ENCODE data around the gene LMX1A. TPM values are rescaled to one million over a fixed set of nuclear protein-coding genes. Genes with fewer than 3 reads are reported as not detected.

Gene LMX1A
- total RNA-seq, 6 experiments from 2014 or later = not detected

- Mint-ChIP-seq H3K27ac (no peak overlapping the region), H3K36me3 (ENCODE audit: low read depth) (no peaks in the 10 kb centered on the region), H3K4me1 (ENCODE audit: low read depth) (no peaks in the 10 kb centered on the region), H3K27me3 (ENCODE audit: insufficient read depth) (peaks cover 9% of the 10 kb centered on the region), H3K9me3 (no peaks in the 10 kb centered on the region; the same call in 1 of the 2 replicates), H3K4me3 (no peak overlapping the region)
- TF ChIP-seq, protein P1, sequence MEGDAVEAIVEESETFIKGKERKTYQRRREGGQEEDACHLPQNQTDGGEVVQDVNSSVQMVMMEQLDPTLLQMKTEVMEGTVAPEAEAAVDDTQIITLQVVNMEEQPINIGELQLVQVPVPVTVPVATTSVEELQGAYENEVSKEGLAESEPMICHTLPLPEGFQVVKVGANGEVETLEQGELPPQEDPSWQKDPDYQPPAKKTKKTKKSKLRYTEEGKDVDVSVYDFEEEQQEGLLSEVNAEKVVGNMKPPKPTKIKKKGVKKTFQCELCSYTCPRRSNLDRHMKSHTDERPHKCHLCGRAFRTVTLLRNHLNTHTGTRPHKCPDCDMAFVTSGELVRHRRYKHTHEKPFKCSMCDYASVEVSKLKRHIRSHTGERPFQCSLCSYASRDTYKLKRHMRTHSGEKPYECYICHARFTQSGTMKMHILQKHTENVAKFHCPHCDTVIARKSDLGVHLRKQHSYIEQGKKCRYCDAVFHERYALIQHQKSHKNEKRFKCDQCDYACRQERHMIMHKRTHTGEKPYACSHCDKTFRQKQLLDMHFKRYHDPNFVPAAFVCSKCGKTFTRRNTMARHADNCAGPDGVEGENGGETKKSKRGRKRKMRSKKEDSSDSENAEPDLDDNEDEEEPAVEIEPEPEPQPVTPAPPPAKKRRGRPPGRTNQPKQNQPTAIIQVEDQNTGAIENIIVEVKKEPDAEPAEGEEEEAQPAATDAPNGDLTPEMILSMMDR (IDR thresholded peaks at IDR 0.05) = no peak
- DNase-seq = no peak
These were observed 97.3 kb downstream of the LMX1A start for GRCh38 chr1:165259236-165259635.

DNA sequence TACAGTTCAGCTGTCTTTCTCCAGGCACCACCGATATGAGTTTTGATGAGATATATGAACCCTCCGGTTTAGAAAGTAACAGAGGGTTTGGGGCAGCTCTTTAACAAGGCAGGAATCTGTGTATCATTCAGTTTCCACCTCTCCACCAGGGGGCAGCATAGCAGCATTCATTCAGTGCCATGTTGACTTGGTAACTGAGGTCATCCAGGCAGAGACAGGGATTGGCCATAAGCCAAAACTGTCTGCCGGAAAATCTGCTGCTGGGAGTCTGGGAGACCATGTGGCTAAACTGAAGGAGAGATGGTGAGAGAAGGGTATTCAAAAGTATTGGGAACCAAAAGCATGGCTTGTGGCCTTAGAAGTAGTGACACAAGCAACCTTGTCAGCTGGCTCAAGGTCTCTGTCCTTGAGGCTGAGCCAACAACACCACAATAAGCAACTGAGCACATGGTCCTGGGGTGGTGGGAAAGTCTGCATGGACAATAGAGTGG, 98.5 kb downstream of the LMX1A start:
- TF ChIP-seq, protein P1 (IDR thresholded peaks at IDR 0.05) = peak; percentile 81
- H3K9me3 Mint-ChIP-seq = no peaks in the 10 kb centered on the region
- no peak overlapping the region for H3K27ac Mint-ChIP-seq
- peak; percentile 24 for DNase-seq
- H3K27me3 Mint-ChIP-seq (ENCODE audit: insufficient read depth) = peaks cover 9% of the 10 kb centered on the region
- no peaks in the 10 kb centered on the region for H3K36me3 Mint-ChIP-seq (ENCODE audit: low read depth)
- H3K4me3 Mint-ChIP-seq = no peak overlapping the region
- H3K4me1 Mint-ChIP-seq (ENCODE audit: low read depth) = no peaks in the 10 kb centered on the region

DNA sequence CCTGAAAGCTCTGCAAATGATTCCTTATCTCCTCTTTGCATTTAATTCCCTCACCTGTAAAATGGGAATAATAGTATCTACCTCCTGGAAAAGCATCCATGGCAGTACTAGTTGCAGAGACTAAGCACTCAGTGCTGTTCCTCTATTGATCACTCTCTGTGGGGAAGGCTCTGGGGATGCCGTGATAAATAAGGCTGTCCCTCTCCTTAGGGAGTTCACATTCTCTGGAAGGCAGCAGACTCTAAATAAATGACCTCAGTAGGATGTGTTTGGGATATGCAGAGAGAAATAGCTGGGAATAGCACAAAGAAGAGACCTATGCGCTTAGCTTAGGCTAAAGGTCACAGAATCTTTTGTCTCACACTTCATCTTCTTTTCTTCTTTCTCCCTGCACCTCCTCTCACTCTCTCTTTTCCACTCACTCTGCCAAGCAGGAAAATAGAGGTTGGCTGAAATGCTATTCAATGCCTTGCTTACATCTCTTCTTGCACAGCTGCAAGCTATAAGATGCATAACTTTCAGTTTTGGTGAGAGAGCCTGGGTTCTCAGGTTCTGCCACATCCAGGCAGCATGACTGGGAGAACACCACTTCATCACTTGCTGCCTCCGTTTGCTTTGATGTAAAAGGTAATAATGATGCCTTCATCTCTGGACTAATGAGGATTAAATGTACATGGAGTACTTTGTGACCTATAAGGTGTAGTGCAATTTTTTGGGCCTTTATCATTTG, 101.5 kb downstream of the LMX1A start:
- H3K9me3 Mint-ChIP-seq = no peaks in the 10 kb centered on the region
- no peak overlapping the region for H3K4me3 Mint-ChIP-seq
- H3K27me3 Mint-ChIP-seq (ENCODE audit: insufficient read depth) = peaks cover 9% of the 10 kb centered on the region
- no peak overlapping the region for H3K27ac Mint-ChIP-seq
- TF ChIP-seq, protein P1 (IDR thresholded peaks at IDR 0.05) = no peak
- no peaks in the 10 kb centered on the region for H3K4me1 Mint-ChIP-seq (ENCODE audit: low read depth)
- DNase-seq = no peak
- H3K36me3 Mint-ChIP-seq (ENCODE audit: low read depth) = no peaks in the 10 kb centered on the region

DNA sequence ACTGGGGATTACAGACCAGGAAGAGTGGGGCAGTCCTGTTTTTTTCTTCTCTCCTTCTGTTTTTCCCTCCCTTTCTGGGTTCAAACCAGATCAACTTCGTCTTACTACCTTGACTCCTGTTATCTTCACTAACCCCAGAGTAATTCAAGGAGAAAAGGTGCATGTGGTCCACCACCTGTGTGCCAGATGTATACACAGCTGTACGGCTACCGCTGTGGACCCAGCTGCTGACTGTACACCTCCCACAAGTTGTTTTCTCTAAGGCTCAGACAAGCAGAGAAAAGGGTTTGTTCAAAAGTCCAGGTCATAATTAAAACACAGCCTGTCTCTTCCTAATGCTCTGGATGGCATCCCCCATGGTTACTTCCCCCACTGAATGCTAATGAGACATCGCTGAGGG, 102.1 kb downstream of the LMX1A start:
- no peak for DNase-seq
- Mint-ChIP-seq H3K27ac (no peak overlapping the region), H3K4me1 (ENCODE audit: low read depth) (no peaks in the 10 kb centered on the region), H3K27me3 (ENCODE audit: insufficient read depth) (peaks cover 9% of the 10 kb centered on the region), H3K9me3 (no peaks in the 10 kb centered on the region), H3K36me3 (ENCODE audit: low read depth) (no peaks in the 10 kb centered on the region), H3K4me3 (no peak overlapping the region)
- TF ChIP-seq, protein P1 (IDR thresholded peaks at IDR 0.05) = no peak

DNA sequence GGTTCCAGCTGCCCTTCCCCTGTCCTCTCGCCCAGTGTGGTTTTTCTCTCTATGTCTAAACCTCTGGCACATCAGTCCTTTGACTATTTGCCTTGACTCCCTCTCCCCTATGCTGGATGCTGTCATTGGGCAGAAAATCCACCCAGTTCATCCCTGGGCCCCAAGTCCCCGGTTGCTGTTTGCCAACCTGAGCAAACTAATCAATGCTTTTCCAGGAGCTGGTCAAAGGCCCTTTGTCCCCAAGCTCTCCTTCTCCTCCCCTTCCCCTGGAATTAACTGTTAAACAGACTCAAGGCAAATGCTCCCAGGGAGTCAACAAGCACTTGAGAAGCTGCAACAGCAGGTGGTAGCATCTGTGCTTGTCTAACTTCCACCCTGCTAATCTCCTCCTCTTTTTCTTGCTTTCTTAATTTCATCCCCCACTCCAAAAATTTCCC, 102.7 kb downstream of the LMX1A start:
- Mint-ChIP-seq H3K36me3 (ENCODE audit: low read depth) (no peaks in the 10 kb centered on the region), H3K9me3 (no peaks in the 10 kb centered on the region), H3K4me1 (ENCODE audit: low read depth) (no peaks in the 10 kb centered on the region), H3K27me3 (ENCODE audit: insufficient read depth) (peaks cover 9% of the 10 kb centered on the region), H3K27ac (no peak overlapping the region), H3K4me3 (no peak overlapping the region)
- TF ChIP-seq, protein P1 (IDR thresholded peaks at IDR 0.05) = no peak
- DNase-seq = no peak
